Mesenchymal stem cell (in vitro differentiated cells and primary cell): ENCODE data around the gene FAM234B.
A peak's percentile ranks its signal among the peaks of the same experiment; 100 is the strongest.

Experiments used
- DNase-seq: peaks from one replicate; pipeline ENCODE4 v3.0.0-alpha.2; 2013
- H2AFZ ChIP-seq: one replicate; pipeline ENCODE4 v1.6.1; 2013; ENCODE audit warnings: low read depth, mild to moderate bottlenecking, control low read depth, inconsistent platforms, low read length, moderate library complexity
- H2AK5ac ChIP-seq: 2 replicates; pipeline ENCODE4 v1.6.1; 2013; ENCODE audit warnings: low read length, moderate library complexity, mild to moderate bottlenecking, inconsistent platforms; ENCODE audit not compliant: severe bottlenecking
- H2BK120ac ChIP-seq: one replicate; pipeline ENCODE4 v1.6.1; 2013; ENCODE audit warnings: low read depth, mild to moderate bottlenecking, inconsistent platforms, low read length, moderate library complexity
- H2BK12ac ChIP-seq, 2 experiments: one replicate each; pipeline ENCODE4 v1.6.1; 2013; ENCODE audit warnings: inconsistent platforms in 2 of 2, low read length in 2 of 2, mild to moderate bottlenecking in 2 of 2, moderate library complexity in 2 of 2, control low read depth in 1 of 2
- H2BK15ac ChIP-seq: one replicate; pipeline ENCODE4 v1.6.1; 2013; ENCODE audit warnings: mild to moderate bottlenecking, low read depth, inconsistent platforms; ENCODE audit not compliant: poor library complexity, severe bottlenecking
- H2BK5ac ChIP-seq: 2 replicates; pipeline ENCODE4 v1.6.1; 2013; ENCODE audit warnings: low read depth, mild to moderate bottlenecking, low read length, control low read depth, inconsistent platforms; ENCODE audit not compliant: poor library complexity, severe bottlenecking
- H3K14ac ChIP-seq, 2 experiments: one replicate each; pipeline ENCODE4 v1.6.1; 2013; ENCODE audit warnings: inconsistent platforms in 2 of 2, low read length in 2 of 2, control low read depth in 1 of 2, mild to moderate bottlenecking in 1 of 2, moderate library complexity in 1 of 2
- H3K18ac ChIP-seq, 2 experiments: one replicate each; pipeline ENCODE4 v1.6.1; 2013; ENCODE audit warnings: inconsistent platforms in 2 of 2, low read length in 2 of 2, control low read depth in 1 of 2, low read depth in 1 of 2, mild to moderate bottlenecking in 1 of 2
- H3K23ac ChIP-seq, 2 experiments: one replicate each; pipeline ENCODE4 v1.6.1; 2013; ENCODE audit warnings: inconsistent platforms in 2 of 2, low read length in 2 of 2, mild to moderate bottlenecking in 2 of 2, moderate library complexity in 2 of 2, control low read depth in 1 of 2
- H3K27ac ChIP-seq: 2 replicates; pipeline ENCODE4 v1.5.1; 2013; ENCODE audit warnings: mild to moderate bottlenecking, moderate library complexity, low read length, control low read depth, inconsistent platforms; ENCODE audit not compliant: poor library complexity, severe bottlenecking
- H3K27me3 ChIP-seq, 2 experiments: 2 replicates each; pipeline versions ENCODE4 v1.6.1 to v1.7.0; 2013; ENCODE audit warnings: low read length in 2 of 2, mild to moderate bottlenecking in 2 of 2, moderate library complexity in 2 of 2, control low read depth in 1 of 2, inconsistent platforms in 1 of 2; ENCODE audit not compliant: control insufficient read depth in 1 of 2, insufficient read depth in 1 of 2
- H3K36me3 ChIP-seq, 2 experiments: 2 replicates each; pipeline versions ENCODE4 v1.6.1 to v1.7.0; 2013; ENCODE audit warnings: low read length in 2 of 2, control low read depth in 1 of 2, inconsistent platforms in 1 of 2, low read depth in 1 of 2, mild to moderate bottlenecking in 1 of 2; ENCODE audit not compliant: insufficient read depth in 2 of 2, control insufficient read depth in 1 of 2
- H3K4ac ChIP-seq, 2 experiments: one replicate each; pipeline ENCODE4 v1.6.1; 2013; ENCODE audit warnings: inconsistent platforms in 2 of 2, low read length in 2 of 2, mild to moderate bottlenecking in 2 of 2, moderate library complexity in 2 of 2, control low read depth in 1 of 2, low read depth in 1 of 2
- H3K4me1 ChIP-seq: 2 replicates; pipeline ENCODE4 v1.6.1; 2013; ENCODE audit warnings: low read depth, low read length, control low read depth; ENCODE audit not compliant: control insufficient read depth, insufficient read depth
- H3K4me2 ChIP-seq: 2 replicates; pipeline ENCODE4 v1.6.1; 2013; ENCODE audit warnings: low read length, mild to moderate bottlenecking, inconsistent platforms; ENCODE audit not compliant: poor library complexity, severe bottlenecking
- H3K4me3 ChIP-seq, 2 experiments: 2 replicates each; pipeline versions ENCODE4 v1.5.1 to v1.7.0; 2013; ENCODE audit warnings: low read length in 2 of 2, mild to moderate bottlenecking in 2 of 2, control low read depth in 1 of 2, low read depth in 1 of 2; ENCODE audit not compliant: insufficient read depth in 1 of 2
- H3K79me1 ChIP-seq: replicated peaks from 2 replicates; pipeline ENCODE4 v1.6.1; 2013; ENCODE audit warnings: mild to moderate bottlenecking, control low read depth, low read length, inconsistent platforms; ENCODE audit not compliant: poor library complexity, severe bottlenecking
- H3K9ac ChIP-seq: 2 replicates; pipeline ENCODE4 v1.7.0; 2013; ENCODE audit warnings: mild to moderate bottlenecking, low read length, moderate library complexity
- H3K9me3 ChIP-seq: 2 replicates; pipeline ENCODE4 v1.7.0; 2013; ENCODE audit warnings: mild to moderate bottlenecking, low read length; ENCODE audit not compliant: control insufficient read depth
- H4K8ac ChIP-seq: one replicate; pipeline ENCODE4 v1.6.1; 2013; ENCODE audit warnings: inconsistent platforms, mild to moderate bottlenecking, low read length, moderate library complexity
- H4K91ac ChIP-seq: one replicate; pipeline ENCODE4 v1.6.1; 2013; ENCODE audit warnings: mild to moderate bottlenecking, low read length, inconsistent platforms
- WGBS: methylation state at CpG from one replicate; pipeline ENCODE4 v1.1.7; 2013; ENCODE audit warnings: mixed read lengths; 5-methylcytosine and 5-hydroxymethylcytosine counted together

Gene FAM234B

DNA sequence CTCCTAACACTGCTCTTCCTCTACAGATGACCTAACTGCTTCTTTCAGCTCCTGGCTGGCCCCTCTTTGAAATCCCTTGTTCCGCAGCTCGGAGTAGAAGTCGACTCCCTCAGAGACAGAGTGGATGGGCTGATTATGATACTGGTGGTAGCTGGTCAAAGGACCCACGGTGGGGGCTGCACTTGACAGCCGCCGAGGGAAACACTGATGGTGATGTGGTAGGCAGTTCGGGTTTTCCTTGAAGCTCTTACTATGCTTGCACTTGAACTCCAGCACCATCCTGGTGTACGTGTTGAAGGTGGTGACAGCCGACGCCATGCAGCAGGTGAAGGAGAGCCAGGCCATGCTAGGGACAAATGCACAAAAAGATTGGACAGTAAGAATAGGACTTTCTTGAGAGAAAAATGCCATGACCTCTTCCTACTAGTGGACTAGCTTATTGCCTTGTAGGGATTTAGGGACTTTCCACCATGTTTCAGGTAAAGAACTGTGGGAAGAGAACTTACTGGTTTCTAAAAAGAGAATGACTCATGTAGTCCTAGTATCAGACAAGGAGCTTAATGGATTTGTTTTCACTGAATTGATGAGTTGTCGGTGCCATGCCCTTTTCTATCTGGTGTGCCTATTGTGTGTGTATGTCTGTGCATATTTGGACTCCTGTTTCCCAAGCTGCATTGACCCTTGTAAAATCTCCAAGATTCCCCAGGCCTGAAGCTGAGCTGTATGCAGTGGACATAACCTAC is 40.9 kb downstream of the FAM234B start:
- Histone ChIP-seq H4K91ac (no peak overlapping the region), H3K4me3 (no peak overlapping the region), H3K9me3 (no peaks in the 10 kb centered on the region), H2BK5ac (no peak overlapping the region), H3K4me1 (peaks cover 2% of the 10 kb centered on the region), H3K27ac (no peak overlapping the region), H2BK15ac (no peak overlapping the region), H3K36me3 (peaks cover 2 to 43% of the 10 kb centered on the region in 2 experiments), H2AFZ (no peak overlapping the region), H2AK5ac (no peak overlapping the region), H3K18ac (no peak overlapping the region), H2BK12ac (no peak overlapping the region), H3K79me1 (no peaks in the 10 kb centered on the region), H2BK120ac (no peak overlapping the region), H3K14ac (no peak overlapping the region), H3K9ac (no peak overlapping the region), H3K4ac (no peak overlapping the region), H4K8ac (no peak overlapping the region), H3K23ac (no peak overlapping the region), H3K27me3 (no peaks in the 10 kb centered on the region), H3K4me2 (no peak overlapping the region)
- no peak for DNase-seq
- WGBS, result 98% methylated on average over 11 of the region's 11 CpGs

DNA sequence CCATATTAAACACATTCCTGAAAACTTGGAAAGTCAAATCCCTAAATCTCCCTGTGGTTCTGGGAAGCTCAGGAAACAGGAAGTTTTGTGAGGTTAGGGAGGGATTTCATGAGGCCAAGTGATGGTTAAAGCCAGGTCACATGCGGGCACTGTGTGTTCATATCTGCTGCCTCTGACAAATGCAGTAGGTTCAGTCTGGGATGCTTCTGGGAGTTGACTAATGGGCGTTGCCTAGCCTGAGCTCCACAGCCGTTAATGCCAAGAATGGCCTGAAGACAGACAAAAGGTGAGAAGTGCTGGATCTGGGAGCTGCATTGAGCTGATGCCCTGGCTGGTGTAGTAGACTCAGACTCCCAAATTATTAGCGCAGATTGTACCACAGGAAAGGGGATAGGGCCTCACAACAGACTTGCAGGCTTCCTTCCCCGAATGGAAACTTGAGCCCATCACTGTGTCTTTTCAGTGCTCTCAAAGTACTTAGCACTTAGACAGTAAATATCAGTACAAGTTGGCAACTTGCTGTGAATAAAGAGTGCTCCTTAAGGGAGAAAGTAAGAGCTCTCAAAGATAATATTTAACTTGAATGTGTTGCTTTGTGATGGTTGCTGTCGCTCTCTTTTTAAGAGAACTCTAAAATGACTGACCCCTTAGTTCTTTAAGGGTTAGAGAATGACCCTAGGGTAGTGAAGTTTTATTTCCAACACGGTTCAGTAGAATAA is 41.9 kb downstream of the FAM234B start:
- Histone ChIP-seq H3K27ac (no peak overlapping the region), H2BK15ac (no peak overlapping the region), H3K4ac (no peak overlapping the region), H3K14ac (no peak overlapping the region), H3K27me3 (no peaks in the 10 kb centered on the region), H2BK12ac (no peak overlapping the region), H3K23ac (no peak overlapping the region), H2AFZ (no peak overlapping the region), H3K9me3 (no peaks in the 10 kb centered on the region), H2AK5ac (no peak overlapping the region), H3K79me1 (no peaks in the 10 kb centered on the region), H4K91ac (no peak overlapping the region), H2BK120ac (no peak overlapping the region), H3K36me3 (peaks cover 2 to 32% of the 10 kb centered on the region in 2 experiments), H3K9ac (peak overlapping the region; percentile 23), H3K18ac (no peak overlapping the region), H2BK5ac (no peak overlapping the region), H3K4me3 (no peak overlapping the region), H3K4me1 (peaks cover 2% of the 10 kb centered on the region), H3K4me2 (no peak overlapping the region), H4K8ac (no peak overlapping the region)
- WGBS, result 94% methylated on average over 7 of the region's 7 CpGs
- DNase-seq, result no peak

DNA sequence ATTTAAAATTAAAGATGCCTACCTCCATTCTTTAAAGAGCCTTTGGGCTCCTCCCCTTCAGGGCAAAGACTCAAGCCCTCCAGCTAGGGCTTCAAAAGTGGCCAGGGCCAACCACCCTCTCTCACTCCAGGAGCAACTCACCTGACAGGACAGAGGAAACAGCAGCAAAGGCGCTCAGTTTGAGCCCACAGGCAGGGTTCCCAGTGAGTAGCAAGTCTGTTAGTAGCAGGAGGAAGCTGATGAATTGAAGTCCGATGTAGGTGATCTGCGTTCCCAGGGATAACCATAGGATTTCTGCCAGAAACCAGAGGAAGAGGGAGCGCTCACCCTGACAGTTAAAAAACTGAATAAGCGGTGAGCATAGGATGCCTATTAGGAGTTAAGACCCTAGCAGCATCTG is 43.6 kb downstream of the FAM234B start:
- Histone ChIP-seq H4K8ac (no peak overlapping the region), H3K27me3 (no peaks in the 10 kb centered on the region), H2BK12ac (no peak overlapping the region), H2BK120ac (no peak overlapping the region), H3K18ac (no peak overlapping the region), H3K4me1 (peaks cover 5% of the 10 kb centered on the region), H3K36me3 (peaks cover 2 to 22% of the 10 kb centered on the region in 2 experiments), H4K91ac (no peak overlapping the region), H3K14ac (no peak overlapping the region), H3K4me3 (no peak overlapping the region), H3K27ac (no peak overlapping the region), H2AK5ac (no peak overlapping the region), H3K9ac (no peak overlapping the region), H2AFZ (no peak overlapping the region), H3K79me1 (no peaks in the 10 kb centered on the region), H3K23ac (no peak overlapping the region), H2BK15ac (no peak overlapping the region), H2BK5ac (no peak overlapping the region), H3K4me2 (no peak overlapping the region), H3K4ac (no peak overlapping the region), H3K9me3 (no peaks in the 10 kb centered on the region)
- 54% methylated on average over 4 of the region's 5 CpGs for whole genome bisulfite sequencing
- no peak for DNase-seq

- Histone ChIP-seq H3K9ac (no peak overlapping the region), H3K23ac (no peak overlapping the region), H2BK12ac (no peak overlapping the region), H2AFZ (no peak overlapping the region), H3K4ac (no peak overlapping the region), H3K27ac (no peak overlapping the region), H2AK5ac (no peak overlapping the region), H3K79me1 (no peaks in the 10 kb centered on the region), H3K18ac (no peak overlapping the region), H3K4me2 (no peak overlapping the region), H3K36me3 (peaks cover 2 to 16% of the 10 kb centered on the region in 2 experiments), H4K8ac (no peak overlapping the region), H3K27me3 (no peaks in the 10 kb centered on the region), H3K9me3 (no peaks in the 10 kb centered on the region), H3K14ac (no peak overlapping the region), H2BK120ac (no peak overlapping the region), H3K4me1 (peaks cover 7% of the 10 kb centered on the region), H3K4me3 (no peak overlapping the region), H2BK15ac (no peak overlapping the region), H4K91ac (no peak overlapping the region), H2BK5ac (no peak overlapping the region)
- DNase-seq, result no peak
- 39% methylated on average over 4 of the region's 4 CpGs for WGBS
Measured at GRCh38 chr12:13088496-13088895, 44.3 kb downstream of the FAM234B start.
